Dedifferentiated amniotic fluid mesenchymal stem cell (primary cell): ENCODE measurements around the gene ITPR1.

Experiments
- DNase-seq: peaks from one replicate; pipeline ENCODE4 v3.0.0-alpha.2; 2016; ENCODE audit errors: extremely low spot score

The ITPR1 gene

DNA sequence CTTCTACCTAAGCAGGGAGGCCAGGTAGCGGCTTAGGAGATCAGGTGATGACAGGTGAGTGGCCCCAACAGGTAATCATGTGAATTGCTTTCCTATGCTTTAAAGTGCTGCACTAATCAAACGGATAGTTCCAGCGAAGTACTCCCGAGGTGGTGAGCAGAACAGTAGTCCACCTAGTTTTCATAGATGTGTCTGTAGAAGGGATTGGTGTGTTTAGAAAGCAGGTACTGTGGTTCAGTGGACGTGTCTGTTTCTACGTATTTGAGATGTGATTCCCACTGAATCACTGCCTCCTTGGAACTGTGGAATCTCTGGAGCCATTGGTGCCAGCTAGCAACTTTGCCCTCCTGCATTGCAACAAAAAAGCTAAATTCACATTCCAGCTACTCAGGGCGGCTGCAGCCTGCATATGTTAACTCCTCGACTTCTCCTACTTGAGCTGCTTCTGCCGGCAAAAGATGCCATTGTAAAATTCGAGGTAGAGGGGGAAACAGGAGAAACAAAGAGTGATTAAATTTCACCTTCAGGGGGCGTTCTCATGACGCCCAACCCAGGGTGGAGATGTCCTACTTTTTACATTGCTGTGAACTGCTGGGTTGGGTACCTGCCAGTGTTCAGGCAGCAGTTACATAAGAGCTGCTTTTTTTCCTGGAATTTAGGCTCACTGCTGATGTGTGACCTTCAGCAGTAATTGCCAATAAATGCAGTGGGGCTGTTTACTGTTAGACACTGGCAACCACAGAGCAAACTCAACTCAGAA is 227.3 kb downstream of the ITPR1 start:
- DNase-seq = peak; percentile 30

DNA sequence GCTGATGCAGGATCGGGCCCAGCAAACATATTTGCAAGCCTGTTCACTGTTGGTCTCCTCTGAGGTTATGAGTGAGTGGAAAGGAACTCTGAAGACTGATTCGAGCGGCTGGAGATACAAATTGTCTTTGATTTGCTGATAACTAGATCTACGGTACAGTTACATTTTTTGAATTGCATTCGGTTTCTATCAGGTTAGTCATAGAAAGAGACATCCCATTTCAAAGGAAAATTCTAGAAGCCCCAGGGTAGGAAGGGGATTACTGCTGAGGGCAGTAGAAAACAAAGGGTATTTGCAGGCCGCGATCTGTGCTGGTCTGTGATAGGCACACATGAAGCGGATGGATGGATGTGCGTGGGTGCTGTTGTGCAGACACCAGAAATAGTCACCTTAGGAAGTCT is 228.4 kb downstream of the ITPR1 start:
- peak; percentile 69 for DNase-seq

DNA sequence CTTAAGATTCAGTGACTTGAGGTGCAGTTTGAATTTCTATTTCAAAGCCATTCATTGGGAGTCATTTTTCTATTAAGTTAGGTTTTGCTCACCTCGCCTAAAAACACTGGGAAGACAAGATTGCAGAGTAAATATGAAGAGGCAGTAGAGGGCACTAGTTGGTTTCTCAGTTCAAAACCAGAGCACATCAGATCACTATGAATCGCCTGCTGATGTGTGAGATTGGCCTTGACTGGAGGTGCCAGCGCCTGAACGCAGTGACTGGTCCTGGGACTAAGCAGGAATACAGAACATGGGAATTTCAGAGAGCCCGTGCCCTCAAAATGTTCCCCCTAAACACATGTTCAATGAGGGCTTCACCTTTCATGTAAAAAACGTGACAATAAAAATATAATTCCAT is 229.0 kb downstream of the ITPR1 start:
- peak; percentile 55 for DNase-seq

DNA sequence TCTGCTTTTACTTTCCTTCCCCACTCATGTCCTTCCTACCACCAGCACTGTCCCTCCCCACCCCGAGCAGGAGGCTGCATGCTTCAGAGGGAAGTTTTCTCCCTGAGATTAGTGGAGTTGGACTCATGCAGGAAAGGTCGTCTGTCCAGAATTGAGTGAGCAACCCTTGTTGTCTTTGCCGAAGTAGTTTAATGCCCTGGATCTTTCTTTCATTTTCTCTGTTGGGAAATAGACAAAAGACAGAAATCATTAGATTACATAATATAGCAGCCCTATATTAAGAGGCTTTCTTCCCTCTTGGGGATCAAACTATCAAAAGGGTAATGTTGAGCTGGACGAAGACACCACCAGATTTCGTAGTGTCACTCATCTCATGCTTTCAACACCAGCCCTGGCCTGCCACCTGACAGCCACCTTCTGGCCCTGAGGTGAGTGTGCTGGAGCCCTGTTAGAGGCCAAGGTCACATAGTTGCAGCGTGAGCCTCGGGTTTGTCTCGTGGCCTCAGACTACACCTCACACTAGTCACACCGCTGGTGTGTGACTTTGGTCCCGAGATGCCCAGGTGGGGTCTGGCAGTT is 231.0 kb downstream of the ITPR1 start:
- no peak for DNase-seq

DNA sequence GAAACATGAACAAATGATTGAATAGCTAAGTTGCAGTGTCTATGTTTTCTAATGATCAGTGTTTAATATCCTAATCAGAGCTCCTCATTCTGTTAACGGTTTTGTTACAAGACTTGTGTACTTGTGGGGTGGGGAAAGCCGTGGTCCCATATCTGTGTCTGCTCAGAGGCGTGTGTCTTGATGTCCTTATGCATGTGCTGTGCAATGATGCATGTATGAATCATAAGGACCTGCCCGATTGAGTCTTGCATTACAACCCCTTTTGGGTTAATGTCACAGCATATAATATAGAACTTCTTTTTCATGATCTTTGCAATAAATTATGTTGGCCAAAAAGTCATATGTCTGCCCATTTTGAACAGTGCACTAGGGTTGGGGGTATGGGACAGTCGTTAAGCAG is 233.4 kb downstream of the ITPR1 start:
- no peak for DNase-seq

DNA sequence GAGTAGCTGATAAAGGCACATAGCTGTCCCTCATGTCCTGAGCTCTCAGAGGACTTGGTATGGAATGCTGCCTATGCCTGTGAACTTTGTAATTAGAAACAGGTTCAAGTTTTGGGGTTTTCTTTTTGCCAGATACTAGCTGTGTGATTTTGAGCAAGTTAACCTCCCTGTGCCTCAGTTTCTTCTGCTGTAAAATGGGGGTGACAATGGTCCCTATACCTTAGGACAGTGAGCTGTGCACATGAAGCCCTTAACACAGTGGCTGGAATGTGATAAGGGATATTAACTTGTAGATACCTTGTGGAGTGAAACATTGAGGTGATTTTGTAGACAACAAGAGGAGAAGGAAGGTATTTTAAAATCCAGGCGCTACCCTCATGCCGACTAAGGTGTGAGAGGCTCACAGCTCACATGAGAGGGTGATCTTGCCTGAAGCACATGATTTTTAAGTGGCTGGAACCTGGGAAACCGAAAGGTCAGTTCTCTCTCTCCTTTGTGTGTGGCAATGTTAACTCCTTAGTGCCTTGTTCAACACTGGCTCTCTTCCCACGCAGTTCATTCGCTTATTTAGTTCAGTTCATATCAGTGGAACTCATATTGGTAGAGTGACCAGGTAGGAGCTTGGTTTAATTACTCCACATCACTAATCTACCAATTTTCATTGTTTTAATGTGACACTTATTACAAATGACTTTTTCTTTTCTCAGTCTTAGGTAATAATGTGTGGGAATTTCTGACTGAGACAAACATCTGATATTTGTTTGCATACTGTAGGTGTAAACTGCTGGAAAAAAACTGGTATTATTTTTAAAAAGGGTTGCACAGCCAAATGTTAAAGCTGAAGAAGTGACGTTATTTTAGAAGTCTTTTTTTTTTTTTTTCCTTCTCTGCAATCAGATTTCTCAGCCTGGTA is 236.2 kb downstream of the ITPR1 start:
- DNase-seq = no peak

DNA sequence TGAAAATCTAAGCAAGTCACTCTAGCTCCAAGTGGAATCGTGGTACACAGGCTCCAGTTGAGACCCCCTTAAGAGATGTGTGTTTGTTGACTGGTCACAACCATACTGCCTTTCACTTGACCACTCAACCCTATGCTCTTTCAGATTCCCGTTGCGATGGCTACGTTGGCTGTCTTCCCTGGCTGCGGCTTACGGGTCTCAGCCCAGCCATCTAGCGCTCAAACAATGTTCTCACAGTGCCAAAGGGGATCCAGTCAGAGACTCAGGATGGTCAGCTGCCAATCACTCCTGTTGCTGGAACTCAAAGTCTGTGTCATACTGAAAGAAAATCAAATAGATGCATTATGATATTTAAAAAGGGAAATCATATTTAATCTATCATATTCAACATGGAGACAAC is 237.6 kb downstream of the ITPR1 start:
- DNase-seq = no peak

DNA sequence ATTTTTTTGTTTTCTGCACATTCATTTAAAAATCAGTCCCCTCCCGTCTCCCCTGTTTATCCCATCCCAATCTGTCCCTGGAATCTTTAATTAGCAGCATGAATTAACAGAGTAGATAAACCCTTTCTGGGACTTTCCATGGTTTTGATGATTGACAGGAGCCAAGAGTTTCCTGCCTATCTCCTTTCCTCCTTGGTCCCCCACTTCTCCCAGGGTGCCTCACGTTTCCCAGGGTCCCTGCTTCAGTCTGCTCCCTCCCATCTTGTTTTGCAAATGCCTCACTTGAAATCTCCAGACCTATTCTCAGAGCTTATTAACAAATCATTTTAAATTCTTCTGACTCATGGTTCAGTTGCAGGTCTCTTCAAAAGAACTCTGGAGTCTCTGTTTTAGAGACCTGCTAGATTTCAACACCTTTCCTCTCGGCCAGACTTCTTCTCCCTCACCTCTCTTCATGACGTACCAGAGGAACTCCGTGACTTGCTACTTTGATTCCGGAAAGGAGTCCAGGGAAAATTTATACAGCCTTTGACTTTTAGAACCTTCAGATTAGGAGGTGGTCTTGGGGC is 238.5 kb downstream of the ITPR1 start:
- no peak for DNase-seq

DNA sequence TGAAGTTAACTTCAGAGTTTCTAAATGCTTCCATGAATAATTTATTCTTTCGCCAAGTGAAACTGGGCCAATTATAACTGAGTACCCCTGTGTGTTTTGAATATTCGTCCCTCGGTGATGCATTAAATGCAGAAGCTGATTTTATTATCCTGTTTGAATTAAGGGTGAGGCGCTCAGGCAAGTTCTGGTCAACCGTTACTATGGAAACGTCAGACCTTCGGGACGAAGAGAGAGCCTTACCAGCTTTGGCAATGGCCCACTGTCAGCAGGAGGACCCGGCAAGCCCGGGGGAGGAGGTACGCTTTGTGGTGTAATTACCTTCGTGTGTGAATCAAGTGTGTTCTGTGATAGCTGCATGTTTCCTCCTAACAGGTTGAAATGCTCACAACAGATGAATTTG is 239.8 kb downstream of the ITPR1 start:
- no peak for DNase-seq

DNA sequence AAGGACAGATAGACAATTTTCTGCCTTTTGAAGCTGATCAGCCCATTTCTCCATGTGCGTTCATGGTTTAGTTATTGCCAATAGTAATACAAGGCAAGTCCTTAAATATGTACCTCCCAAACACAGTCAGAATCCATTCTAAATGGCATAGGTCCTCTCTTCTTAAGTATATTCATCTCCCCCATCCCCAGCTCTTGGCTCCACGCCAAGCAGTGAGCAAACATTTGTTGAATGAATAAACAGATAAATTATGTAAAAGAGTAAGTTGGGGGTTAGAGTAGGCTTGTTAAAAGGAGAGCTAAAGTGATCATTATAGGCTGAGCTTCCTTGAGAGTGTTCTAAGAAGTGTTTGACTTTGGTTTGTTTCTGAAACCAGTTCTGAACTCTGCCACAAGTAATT is 241.3 kb downstream of the ITPR1 start:
- DNase-seq = no peak

DNA sequence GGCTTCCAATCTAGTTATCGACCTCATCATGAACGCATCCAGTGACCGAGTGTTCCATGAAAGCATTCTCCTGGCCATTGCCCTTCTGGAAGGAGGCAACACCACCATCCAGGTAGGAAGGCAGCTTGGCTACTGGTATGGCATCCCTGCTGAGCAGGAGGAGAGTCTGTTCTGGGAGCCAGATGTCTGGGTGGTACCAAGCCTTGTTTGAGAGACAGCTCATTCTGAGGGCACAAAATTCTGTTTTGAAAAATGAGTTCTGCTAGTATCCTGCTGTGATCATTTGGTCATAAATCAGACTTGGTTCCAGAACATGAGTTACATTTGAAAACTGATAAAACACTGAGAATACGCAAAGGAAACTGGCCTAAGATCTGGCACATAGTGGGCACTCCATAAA is 242.1 kb downstream of the ITPR1 start:
- DNase-seq = no peak

DNA sequence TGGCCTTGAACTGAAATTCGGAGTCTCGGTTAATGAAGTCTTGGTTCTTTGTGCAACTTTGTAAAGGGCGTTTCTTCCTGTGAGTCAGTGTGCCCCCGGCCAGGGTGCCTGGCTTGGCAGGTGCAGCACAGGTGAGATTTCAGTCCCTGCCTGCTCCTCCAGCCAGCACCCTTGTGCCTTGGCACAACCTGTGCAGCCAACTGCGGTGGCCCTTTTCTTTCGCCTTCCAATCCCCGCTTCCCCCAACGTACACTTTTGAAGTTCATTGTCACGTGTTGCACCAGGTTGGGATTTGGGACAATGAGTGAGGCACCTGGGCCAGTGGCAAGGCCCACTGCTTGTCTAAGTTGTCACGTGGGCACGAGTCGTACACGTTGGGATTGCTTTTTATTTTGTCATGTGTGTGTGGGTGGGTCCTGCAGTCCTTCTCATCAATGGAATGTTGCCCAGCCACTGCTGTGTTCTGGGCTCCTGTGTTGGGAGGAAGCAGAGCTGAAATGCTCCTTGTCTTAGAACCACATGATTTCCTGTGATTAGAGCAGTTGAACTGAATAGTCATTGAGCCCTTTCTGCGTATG is 243.2 kb downstream of the ITPR1 start:
- no peak for DNase-seq

DNA sequence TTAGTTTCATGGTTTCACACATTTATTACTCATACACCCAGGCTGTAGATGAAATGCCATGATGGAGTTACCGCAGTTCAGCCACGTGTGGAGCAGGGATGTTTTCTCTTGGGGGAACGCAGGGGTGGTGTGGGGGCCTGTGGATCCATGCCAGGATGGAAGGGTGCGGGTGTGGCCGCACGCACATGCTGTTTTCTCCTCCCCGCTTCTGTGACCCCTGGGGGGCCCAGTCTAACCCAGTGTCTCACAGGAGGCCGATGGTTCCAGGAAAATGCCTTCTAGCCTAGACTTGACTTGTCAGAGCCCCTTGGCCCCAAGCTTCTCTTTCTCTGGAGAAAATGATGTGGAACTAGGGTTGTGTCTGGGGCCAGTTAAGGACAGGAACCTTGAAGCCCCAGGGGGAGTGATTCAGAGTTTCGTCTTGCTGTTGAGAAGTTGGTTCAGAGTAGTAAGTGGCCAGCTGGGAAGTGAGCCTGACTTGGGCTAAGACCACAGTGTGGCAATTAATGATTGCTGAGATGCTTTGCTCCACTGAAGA is 245.7 kb downstream of the ITPR1 start:
- DNase-seq = no peak

DNA sequence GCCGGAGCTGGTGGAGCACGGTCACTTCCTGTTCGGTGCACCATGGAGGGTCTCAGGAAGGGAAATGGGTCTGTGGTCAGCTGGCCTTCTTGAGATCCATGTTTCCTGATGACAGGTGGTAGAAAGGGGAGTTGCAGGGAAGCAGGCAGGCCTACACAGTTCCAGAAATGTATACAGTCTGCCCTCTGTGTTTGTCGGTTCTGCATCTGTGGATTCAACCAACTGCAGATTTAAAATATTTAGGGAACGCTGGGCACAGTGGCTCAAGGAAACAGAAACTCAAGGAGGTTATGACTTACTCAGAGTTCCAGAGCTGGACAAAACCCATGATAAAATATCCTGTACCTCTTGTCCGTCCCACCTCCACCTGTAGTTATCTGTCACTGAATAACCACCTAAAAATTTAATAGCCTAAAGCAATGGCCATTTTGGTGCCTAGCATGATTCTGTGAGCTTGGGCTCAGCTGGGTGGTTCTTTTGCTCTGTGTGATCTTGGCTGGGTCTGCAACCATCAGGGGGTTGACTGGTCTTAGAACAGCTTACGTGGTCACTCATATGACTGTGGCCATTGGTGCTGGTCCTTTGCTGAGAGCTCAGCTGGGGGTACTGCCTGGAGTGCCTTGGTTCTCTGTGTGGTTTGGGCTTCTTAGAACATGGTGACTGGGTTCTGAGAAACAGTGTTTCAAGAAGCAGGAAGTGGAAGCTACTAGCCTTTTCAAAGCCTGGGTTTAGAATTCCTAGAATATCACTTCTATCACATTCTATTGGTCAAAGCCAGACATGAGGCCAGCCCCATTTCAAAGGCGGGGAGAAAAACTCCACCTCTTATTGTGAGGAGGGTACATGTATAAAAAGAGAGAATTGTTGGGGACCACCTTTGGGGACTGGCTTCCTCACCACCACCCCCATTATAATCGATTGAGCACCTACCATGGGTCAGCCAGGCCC is 246.4 kb downstream of the ITPR1 start:
- no peak for DNase-seq

DNA sequence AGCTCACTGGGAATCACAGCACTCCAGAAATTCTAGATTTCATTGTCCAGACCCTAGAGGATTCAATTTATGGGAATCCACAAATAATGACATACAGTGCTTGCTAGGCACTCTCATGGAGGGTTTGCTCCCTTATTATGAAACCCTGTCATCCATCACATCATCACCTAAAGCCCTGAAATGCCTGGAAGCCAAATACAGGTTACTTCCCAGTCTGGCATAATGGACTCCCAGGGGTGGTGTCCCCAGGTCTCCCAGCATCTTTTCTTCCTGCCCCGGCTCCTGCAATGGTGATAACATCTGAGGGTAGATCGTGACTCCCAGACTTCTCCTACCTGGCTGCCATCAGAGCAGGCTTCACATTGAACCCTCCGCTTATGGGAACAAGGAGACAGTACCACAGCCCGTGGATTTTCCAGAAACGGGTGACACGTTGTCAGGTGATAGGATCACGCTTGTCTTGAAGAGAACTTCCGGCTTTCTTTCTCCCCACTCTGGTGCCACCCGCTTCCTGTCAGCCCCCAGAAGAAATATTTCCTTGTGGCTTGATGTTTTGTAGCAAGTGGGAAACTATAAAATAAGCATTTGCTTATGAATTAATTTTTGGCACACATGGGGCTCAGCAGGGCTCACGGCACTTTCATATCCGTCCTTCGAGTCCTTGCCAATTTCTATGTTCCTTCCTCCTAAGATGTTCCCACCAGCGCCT is 247.4 kb downstream of the ITPR1 start:
- DNase-seq = no peak

DNA sequence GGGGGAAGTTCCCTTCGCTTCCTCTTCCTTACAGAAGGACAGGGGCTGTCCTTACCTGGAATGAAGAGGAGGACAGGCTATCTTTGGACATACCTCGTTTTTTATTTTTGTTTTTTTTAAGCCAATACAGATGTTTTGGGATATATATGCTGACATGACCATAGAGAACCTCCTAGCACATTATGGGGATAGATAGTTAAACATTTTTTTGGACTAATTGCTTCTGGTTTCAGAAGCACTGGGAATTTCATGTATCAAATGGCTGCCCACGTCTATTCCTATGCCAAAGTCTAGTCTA is 247.9 kb downstream of the ITPR1 start:
- no peak for DNase-seq

DNA sequence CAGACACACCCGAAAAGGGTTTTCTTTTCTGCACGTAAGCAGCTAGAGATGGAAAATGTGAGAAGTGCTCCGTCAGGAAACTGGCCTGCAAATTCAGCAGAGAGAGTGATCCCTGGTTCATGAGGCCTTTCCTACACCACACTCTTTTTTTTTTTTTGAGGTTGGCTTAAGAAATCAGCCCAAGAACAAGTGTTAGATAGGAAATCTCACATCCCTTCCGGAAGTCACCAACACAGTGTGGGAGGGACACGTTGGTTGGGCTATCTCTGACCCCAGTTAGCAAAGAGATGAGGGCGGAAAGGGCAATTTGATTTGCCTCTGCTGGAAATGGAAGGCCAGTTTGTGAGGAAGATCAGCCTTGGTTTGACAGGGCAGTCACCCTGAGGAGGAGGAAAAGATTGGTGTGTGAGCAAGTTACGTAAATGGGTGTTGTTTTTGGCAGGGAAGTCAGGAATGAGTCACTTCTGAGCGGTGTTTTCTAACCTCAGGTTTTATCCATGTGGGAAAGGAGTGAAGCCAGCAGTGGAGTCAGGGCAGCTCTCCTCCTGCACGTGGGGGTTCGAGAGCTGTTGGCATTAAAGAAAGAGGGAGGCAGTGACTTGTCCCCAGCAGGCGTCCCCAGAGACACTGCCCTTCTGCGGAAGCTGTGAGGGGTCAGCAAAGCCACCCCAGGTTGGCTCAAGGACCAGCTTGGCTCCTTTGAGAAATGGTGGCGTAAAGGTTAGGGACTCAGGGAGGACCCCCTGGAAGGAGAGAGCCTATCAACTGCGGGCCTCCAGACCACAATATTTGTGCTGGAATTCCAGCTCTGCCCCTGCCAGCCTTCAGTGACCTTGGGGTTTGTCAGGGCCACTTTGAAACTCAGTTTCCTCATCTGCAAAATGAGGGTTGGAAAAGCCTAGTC is 248.5 kb downstream of the ITPR1 start:
- DNase-seq = peak; percentile 73

DNA sequence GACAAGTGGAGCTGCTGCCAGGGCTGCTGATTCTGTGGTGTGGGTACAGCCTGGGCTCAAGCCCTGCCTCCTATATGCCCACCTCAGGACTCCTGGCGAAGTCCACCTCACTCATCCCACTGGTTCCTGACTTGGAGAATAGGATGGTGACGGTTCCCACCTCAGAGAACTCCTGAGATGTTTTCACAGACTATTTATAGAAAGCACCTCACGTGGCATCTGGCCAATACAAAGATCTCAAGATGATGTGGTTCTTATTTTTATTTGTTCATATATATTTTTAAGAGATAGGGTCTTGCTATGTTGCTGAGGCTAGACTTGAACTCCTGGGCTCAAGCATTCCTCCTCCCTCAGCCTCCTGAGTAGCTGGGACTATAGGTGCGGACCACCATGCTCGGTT is 249.2 kb downstream of the ITPR1 start:
- DNase-seq = no peak

DNA sequence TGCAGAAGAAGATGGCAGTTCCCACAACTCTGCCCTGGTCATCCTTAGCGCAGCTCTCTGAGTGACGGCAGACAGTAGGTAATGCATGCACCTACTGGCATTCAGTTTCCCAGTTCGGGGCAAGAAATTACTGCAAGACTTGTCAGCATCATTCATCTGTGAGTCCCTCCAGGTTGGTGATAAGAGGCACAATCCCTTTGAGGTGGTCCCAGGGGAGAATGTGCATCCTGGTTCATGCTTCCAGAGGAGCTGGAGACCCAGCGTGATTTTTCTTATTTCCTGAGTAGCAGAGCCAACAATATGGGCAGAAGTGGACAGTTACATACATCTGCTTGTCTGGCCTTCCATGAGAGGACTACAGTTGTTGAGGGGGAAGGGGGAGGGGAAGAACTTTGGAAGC is 250.2 kb downstream of the ITPR1 start:
- no peak for DNase-seq
